ENCODE results near the gene NELFCD.
A peak's percentile ranks its signal among the peaks of the same experiment; 100 is the strongest.
"Not testable (repeated sequence)": the region's sequence is repeated elsewhere in the genome, so short reads cannot be mapped to it uniquely, and the experiment has no call there.

NELFCD gene

DNA sequence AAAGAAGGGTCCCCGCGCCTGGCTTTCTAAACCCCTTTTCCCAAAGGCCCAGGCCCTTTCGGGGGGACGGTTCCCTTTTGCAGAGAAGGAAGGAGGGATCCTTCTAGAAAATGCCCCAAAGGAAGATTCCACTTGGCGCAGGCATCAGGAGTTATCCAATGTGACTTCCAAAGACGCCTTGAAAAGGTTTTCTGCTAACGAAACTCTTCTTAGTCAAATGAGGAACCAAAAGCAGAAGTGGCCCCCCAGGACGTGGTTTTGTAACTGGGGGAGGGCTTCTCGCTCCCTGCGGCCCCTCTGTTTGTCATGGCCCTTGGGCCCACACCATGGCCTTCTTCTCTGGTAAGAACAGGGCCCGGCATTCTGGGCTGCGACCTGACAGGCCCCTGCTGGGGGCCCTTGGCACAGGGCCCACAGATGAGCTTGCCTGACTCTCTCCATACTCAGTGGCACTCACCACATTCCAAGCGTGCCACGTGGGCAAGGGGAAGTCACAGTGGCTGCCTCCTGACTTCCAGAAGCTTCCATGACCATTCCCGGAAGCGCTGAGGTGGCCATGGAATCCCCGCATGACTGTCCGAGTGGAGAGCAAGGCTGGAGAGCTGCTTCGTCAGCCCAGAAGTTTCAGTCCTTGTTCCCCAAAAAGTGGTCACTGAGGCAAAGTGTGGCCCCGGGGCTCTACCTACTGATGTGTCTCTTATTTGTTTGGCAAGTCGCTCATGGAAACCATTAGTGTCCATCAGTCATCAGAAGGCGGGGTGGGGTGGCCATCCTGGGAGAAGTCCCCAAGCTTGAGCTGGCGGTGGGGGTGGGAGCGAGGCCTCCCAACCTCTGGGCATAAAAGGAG lies 26.8 kb downstream of the NELFCD start:
- DNase-seq (no peak), ATAC-seq (no peak)
- Mint-ChIP-seq H3K27ac (peak overlapping the region; percentile 71 to 94), H3K4me1 (peaks cover 66% of the 10 kb centered on the region), H3K27me3 (no peaks in the 10 kb centered on the region), H3K4me3 (peak overlapping the region; percentile 82 to 86), H3K9me3 (no peaks in the 10 kb centered on the region)

DNA sequence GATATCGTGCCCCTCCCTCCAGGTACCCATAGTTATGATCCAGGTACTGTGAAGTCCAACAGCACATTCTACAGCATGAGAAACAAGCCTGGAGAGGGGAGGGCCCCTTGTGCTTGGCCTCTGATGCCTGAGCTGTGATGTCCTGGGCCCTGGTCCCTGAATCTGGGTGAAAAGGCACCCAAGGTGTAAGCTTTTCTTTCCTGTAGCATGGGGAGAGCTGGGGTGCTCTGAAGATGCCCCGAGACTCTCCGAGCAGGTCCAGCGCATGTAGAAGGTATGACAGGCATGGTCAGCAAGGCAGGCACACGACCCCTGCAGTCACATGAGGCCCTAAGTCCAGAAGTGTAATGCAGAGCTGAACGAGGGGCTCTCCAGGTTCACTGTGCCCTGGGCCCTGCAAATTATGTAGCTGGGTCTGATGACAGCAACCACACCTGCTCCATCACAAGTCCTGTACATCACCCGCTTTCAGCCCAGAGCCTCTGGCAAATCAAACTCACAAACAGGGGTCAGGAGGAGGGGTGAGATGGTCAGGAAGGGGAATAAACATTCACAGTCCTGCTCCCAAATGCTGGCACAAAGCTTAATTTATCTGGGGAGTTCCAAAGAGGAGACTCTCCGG lies 27.8 kb downstream of the NELFCD start:
- no peak for ATAC-seq
- Mint-ChIP-seq H3K9me3 (no peaks in the 10 kb centered on the region), H3K27me3 (no peaks in the 10 kb centered on the region), H3K27ac (peak overlapping the region in 1 of 2 donors; percentile 45), H3K4me1 (peaks cover 66% of the 10 kb centered on the region), H3K4me3 (no peak overlapping the region)
- no peak for DNase-seq

DNA sequence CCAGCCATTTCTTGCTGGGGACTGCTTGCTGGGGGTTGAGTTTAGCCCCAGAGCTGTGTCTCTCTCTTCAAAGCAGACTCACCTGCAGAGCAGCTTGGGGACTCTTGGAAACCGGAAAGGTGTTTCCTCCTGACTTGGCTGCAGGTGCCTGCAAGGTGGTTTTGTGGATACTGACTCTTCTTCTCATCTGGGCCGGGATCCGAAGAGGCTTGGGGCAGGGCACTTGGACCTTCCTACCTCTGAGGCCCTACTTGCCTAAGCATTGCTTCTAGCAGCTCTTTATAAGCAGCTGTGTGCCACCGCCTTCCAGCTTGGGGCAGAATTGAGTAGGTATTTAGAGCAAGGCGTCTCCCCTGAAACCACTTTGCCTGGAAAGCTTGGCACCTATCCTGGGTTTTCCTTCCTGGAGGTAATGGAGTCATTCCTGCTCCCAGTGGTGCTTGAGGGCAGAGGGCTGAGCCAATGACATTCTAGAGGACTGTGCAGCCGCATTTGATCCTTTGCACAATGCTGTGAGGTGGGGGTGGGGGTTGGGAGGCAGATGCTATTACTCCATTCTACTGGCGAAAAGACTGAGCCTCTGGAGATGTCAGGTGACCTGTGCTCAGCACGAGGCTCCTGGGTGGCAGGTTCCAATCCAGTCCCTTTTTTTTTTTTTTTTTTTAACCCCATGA lies 29.4 kb downstream of the NELFCD start:
- Mint-ChIP-seq H3K27me3 (no peaks in the 10 kb centered on the region), H3K9me3 (no peaks in the 10 kb centered on the region), H3K4me3 (no peak overlapping the region), H3K27ac (peak overlapping the region in 1 of 2 donors; percentile 36), H3K4me1 (peaks cover 60% of the 10 kb centered on the region)
- no peak for DNase-seq
- no peak for ATAC-seq

DNA sequence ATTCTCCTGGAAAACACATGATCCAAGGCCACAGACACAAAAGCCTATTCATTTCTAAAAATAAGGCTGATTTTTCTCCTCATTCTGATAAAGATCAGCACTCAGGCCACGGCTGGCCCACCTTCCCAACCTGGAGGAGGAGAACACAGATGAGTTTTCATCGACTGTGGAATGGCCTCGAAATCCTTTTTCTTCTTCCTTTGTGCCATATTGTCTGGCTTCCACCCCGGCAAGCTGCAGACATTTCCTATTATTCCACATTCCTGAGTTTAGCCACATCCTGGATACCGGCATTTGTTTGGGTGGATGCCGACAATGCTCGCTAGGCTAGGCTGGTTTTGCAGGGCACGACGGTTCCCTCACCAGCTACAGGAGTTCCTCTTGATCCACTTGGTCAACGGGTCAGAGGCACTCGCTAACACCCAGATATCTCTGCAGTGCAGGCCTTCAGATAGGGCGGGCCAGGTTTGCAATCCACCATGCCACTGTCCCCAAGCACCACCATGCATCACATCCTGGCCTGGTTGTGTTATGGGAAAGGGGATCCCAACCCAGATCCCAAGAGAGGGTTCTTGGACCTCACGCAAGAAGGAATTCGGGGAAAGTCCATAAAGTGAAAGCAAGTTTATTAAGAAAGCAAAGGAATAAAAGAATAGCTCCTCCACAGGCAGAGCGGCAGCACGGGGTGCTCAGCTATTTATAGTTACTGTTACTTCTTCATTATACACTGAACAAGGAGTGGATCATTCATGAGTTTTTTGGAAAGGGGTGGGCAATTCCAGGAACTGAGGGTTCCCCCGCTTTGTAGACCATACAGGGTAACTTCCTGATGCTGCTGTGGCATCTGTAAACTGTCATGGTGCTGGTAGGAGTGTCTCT lies 30.2 kb downstream of the NELFCD start:
- DNase-seq = peak in 1 of 2 donors; percentile 36
- H3K4me3 Mint-ChIP-seq = peak overlapping the region in 1 of 2 donors; percentile 5
- no peaks in the 10 kb centered on the region for H3K27me3 Mint-ChIP-seq
- H3K27ac Mint-ChIP-seq = peak overlapping the region in 1 of 2 donors; percentile 39
- peak; percentile 42 for ATAC-seq
- no peaks in the 10 kb centered on the region for H3K9me3 Mint-ChIP-seq
- peaks cover 56% of the 10 kb centered on the region for H3K4me1 Mint-ChIP-seq

DNA sequence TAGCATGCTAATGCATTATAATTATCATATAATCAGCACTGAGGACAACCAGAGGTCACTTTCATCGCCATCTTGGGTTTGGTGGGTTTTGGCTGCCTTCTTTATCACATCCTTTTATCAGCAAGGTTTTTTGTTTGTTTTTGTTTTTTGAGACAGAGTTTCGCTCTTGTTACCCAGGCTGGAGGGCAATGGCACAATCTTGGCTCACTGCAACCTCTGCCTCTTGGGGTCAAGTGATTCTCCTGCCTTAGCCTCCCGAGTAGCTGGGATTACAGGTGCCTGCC lies 30.8 kb downstream of the NELFCD start:
- H3K27ac Mint-ChIP-seq, H3K27me3 Mint-ChIP-seq, H3K9me3 Mint-ChIP-seq, H3K4me3 Mint-ChIP-seq, DNase-seq, ATAC-seq: not testable (repeated sequence)
- H3K4me1 Mint-ChIP-seq = peaks cover 60% of the 10 kb centered on the region

DNA sequence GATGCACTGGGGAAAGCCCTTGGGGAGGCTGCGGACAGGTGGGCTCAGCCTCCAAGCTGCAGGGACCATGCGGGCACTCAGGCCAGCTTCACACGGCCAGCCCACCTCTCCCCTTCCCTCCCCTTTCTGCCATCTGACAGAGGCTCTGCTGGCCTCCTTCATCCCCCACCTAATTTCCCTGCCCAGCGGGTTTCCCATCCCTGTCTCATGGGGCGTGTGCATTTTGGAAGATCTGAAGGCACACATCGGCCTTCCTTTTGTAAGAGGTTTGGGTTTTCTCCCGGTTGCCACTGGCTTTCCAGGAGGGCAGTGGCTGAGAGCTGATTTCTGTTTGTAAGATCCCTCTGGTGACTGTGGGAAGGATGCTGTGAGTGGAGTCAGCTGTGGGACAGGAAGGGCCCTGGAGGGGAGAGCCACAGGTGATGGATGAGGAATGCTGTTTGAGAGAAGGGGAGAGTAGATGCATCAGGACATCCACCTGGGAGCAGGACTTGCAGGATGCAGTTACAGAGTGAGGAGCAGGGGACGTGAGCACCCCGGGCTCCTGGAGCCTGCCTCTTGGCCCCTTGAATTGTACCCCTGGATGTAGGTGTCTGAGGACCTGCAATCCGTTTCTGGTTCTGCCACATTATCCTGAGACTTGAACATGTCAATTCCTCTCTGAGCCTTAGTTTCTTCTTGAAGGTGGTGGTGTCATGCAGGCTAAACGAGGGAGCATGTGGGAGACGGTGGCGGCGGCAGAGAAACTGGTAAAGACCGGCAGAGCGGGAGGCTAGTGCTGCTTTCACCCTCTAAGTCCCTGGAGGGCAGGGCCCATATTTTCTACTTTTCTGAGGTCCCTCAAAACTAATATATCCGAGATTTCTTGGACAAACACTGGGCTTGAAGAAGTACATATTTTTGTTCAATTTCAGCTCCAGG lies 32.2 kb downstream of the NELFCD start:
- H3K4me1 Mint-ChIP-seq = peaks cover 62% of the 10 kb centered on the region
- DNase-seq = no peak
- peak overlapping the region in 1 of 2 donors; percentile 8 for H3K4me3 Mint-ChIP-seq
- no peak for ATAC-seq
- H3K27ac Mint-ChIP-seq = peak overlapping the region in 1 of 2 donors; percentile 74
- H3K27me3 Mint-ChIP-seq = no peaks in the 10 kb centered on the region
- no peaks in the 10 kb centered on the region for H3K9me3 Mint-ChIP-seq

DNA sequence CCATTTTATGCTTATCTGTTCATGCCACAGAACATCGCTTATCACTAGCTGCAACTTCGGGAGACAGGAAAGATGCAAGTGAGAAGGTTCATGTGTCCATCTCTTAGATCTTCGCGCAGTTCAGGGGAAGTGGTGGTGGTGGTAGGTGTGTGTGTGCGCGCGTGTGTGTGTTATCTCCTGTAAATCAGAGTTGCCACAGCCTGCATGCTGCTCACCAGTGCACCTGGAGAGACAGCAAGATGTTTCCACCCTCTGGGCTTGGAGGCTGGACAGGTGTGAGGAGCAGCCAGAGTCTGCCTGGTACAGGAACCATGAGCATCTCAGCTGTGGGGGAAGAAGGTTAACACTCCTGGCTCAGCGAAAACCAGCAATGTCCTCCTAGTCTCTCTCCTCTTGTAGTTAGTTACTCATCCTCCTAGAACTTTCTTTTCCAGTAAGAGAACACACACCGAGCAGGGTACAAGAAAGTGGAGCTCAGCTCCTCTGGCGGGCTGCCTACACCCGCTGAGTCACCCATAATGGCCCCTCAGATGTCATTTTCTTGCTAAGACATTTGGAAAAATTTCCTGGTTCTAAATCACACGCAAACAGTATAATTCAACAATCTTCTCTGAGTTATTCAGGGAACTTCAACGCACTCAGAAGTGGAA lies 33.0 kb downstream of the NELFCD start:
- Mint-ChIP-seq H3K4me1 (peaks cover 62% of the 10 kb centered on the region), H3K4me3 (no peak overlapping the region), H3K27ac (peak overlapping the region in 1 of 2 donors; percentile 20), H3K9me3 (no peaks in the 10 kb centered on the region), H3K27me3 (no peaks in the 10 kb centered on the region)
- DNase-seq = no peak
- peak; percentile 53 for ATAC-seq

DNA sequence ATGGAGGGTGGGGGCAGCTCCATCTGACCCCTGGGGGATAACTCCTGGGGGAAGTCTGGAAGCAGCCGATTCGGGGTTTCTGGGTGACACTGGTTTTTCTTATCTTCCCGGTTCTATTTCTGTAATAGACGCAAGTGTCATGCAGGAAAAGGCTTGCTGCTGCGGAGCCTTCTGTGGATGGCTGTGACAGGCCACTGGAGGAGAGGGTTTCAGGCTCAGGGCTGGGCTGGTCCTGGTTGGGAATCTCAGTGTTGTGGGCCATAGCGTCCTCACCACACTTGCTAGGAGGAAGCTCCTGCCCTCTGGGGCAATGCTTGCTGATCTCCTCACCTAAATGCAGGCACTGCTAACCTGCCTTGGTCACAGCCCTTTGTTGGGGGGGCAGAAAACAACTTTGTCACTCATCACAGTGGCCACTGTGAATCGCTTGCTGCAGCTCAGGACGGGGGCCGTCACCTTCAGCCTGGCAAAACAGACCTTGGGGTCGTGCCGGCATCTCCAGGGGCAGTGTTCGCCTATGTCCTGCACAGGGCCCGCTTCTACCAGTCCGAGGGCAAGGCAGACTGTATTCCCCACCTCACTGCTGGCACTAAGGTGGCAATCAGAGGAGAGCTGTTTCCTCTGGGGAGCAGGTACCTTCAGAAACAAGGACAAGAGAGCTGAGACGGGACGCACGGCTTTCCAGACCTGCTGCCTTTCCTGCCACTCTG lies 33.8 kb downstream of the NELFCD start:
- H3K27ac Mint-ChIP-seq = no peak overlapping the region
- DNase-seq (no peak), ATAC-seq (no peak)
- H3K27me3 Mint-ChIP-seq = no peaks in the 10 kb centered on the region
- H3K9me3 Mint-ChIP-seq = no peaks in the 10 kb centered on the region
- no peak overlapping the region for H3K4me3 Mint-ChIP-seq
- peaks cover 62% of the 10 kb centered on the region for H3K4me1 Mint-ChIP-seq

DNA sequence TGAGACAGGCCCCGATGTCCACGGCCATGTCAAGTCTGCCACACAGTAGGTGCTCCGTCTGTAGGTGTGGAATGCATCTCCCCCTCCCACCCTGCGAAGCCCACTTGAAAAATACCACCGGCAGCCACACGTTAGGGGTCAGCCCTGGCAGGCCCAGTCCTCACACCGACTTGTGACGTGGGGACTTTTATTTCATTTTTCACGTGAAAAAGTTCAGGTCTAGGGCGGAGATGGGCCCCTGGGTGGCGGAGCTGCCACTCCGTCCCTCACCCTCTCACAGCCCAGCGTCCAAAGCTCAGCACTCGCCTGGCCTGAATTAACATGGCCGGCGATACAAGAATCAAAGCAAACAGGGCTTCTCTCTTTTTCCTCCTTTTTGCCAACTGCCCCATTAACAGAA lies 34.4 kb downstream of the NELFCD start:
- Mint-ChIP-seq H3K4me1 (peaks cover 57% of the 10 kb centered on the region), H3K27ac (no peak overlapping the region), H3K27me3 (no peaks in the 10 kb centered on the region)

DNA sequence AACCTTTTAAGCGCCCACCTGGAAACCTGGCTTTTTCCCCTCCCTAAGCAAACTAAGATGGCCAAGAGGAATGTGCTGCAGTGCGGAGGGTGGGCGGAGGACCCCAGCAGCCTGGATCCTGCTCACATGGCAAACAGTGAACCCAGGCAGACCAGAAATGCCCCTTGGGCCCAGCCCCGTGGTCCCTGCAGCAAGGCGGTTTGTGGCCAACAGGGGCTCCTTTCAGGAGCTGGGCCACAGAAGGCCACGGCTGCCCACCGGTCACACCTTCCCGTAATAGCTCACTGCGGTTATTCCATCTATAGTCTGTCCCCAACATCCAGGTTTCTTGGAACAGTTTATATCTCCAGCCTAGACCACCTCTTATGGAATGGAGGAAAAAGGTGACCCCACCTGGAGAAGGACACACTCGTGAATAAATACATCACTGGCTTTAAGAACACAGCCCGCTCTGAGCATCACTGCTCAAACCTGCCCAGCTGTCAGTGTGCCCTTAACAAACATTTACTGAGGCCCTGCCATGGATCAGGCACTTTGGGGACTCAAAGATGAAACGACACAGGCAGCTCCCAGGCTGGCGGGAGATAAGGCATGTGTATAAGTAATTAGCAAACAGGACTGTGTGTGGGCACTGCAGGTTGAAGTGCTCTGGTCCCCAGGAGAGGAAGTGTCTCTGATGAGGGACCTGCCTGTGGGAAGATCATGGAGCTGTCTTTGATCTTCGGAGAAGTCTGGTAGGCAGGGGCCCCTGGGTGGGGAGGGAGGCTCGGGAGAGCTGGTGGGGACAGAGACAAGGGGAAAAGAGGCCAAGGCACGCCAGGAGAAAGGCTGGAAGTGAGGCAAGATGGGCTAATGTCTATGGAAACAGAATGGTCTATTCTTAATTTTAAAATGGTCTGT lies 35.0 kb downstream of the NELFCD start:
- H3K27me3 Mint-ChIP-seq = no peaks in the 10 kb centered on the region
- ATAC-seq (no peak), DNase-seq (no peak)
- peak overlapping the region; percentile 54 to 69 for H3K27ac Mint-ChIP-seq
- no peaks in the 10 kb centered on the region for H3K9me3 Mint-ChIP-seq
- peak overlapping the region in 1 of 2 donors; percentile 16 for H3K4me3 Mint-ChIP-seq
- peaks cover 54% of the 10 kb centered on the region for H3K4me1 Mint-ChIP-seq

More for the DNA sequence above, 34.4 kb downstream of the NELFCD start:
- ATAC-seq (no peak), DNase-seq (no peak)
- Mint-ChIP-seq H3K9me3 (no peaks in the 10 kb centered on the region), H3K4me3 (no peak overlapping the region)

DNA sequence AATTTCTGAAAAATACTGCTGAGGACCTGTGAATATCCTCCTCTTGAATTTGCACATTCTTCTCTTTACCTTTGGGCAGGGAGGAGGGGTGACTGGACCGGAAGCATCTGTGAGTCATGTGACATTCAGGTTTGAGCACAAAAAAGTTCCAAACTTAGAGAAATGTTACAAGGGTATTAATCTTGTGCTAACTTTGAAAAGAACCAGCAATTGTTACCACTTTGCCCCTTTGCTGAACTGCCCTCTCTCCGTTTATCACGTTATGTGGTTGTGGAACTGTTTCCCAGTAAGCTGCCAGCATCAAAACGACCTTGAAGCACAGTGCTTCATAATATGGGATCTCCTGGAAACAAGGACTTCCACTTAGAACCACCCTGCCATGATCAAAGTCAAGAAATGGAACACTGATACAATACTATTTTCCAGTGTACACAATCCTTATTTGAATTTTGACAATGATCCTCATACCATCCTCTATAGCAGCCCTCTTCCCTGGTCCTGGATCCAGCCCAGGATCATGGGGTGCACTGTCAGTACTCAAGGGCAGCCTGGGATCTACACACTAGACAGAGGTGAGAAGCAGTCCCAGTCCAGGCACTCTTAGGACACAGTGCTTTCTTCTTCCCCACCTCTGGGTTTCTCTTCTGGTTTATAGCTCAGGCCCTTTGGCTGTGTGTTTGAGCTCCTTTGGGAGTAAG lies 35.9 kb downstream of the NELFCD start:
- ATAC-seq = peak; percentile 44

DNA sequence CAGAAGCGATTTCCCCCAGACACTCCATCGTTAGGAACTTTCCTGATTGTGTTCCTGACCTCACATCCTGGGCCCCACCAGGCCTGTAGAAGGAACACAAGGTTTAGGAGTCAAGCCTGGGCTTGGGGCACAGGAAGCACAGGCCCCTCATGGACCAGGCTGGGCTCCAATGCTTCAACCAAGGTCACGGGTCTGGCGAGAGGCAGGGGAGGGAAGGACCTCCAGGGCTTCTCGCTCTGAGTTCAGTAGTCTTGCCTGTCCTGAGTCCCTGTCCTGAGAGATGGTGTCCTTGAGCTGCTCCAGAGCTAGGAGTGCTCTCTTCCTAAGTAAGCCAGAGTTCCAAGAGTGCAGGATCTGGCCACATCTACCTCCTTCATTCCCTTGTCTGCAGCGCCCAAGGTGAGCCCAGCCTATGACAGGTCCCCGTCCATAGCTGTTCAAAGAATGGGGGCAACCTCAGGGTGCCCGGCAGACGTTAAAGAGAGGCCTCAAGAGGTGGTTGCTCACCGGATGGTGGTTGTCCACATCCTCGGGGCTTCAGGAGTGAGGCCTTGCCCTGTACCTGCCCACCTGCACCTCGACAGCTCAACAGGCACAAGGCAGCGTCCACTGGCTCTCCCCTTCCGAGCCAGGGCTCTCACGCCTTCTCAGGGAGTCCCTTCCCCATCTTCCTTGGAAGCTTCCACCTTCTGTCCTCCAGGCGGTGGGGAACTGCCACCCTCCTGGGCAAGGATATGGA lies 36.6 kb downstream of the NELFCD start:
- ATAC-seq (no peak), DNase-seq (no peak)
- peaks cover 44% of the 10 kb centered on the region for H3K4me1 Mint-ChIP-seq
- H3K27ac Mint-ChIP-seq = peak overlapping the region in 1 of 2 donors; percentile 92
- H3K4me3 Mint-ChIP-seq = no peak overlapping the region
- no peaks in the 10 kb centered on the region for H3K27me3 Mint-ChIP-seq
- no peaks in the 10 kb centered on the region for H3K9me3 Mint-ChIP-seq

More for the DNA sequence above, 35.9 kb downstream of the NELFCD start:
- peaks cover 46% of the 10 kb centered on the region for H3K4me1 Mint-ChIP-seq
- no peak for DNase-seq
- peak overlapping the region in 1 of 2 donors; percentile 37 for H3K4me3 Mint-ChIP-seq
- peak overlapping the region in 1 of 2 donors; percentile 92 for H3K27ac Mint-ChIP-seq
- H3K9me3 Mint-ChIP-seq = no peaks in the 10 kb centered on the region
- H3K27me3 Mint-ChIP-seq = no peaks in the 10 kb centered on the region
